ENCODE data around the gene APBA2. TPM values are rescaled to one million over a fixed set of nuclear protein-coding genes. Genes with fewer than 3 reads are reported as not detected.

The APBA2 gene
- polyA plus RNA-seq, 1 donor (not counting 4 experiments of a cell fraction or from before 2014, with no cell fraction given) = 5.5 TPM

GRCh38 chr15:28876845-28877185 is 9.0 kb upstream of the APBA2 start:
- no peak for DNase-seq (ENCODE audit: low read depth, low spot score)
- no peak overlapping the region for H3K27ac ChIP-seq (ENCODE audit: control insufficient read depth, insufficient read depth, low read length)
- H3K9me1 ChIP-seq (ENCODE audit: control insufficient read depth, extremely low read depth, insufficient read depth, low read length) = no peaks in the 10 kb centered on the region
- H2AFZ ChIP-seq (ENCODE audit: control insufficient read depth, low read length) = no peak overlapping the region
- no peaks in the 10 kb centered on the region for H3K9me3 ChIP-seq (ENCODE audit: control insufficient read depth, low read depth, low read length)
- FAIRE-seq = no peak
- no peak for TF ChIP-seq CTCF (optimal IDR thresholded peaks at IDR 0.05 in 1 of 3, IDR thresholded peaks at IDR 0.05 in 1 of 3, conservative IDR thresholded peaks at IDR 0.05 in 1 of 3; ENCODE audit: extremely low read depth in 1 of 3, insufficient read depth in 2 of 3, low read length in 3 of 3)
- no peaks in the 10 kb centered on the region for H3K36me3 ChIP-seq (ENCODE audit: control insufficient read depth in 2 of 2, extremely low read depth in 1 of 2, insufficient read depth in 2 of 2, low read length in 2 of 2)
- H3K4me2 ChIP-seq (ENCODE audit: control insufficient read depth, extremely low read depth, insufficient read depth, low read depth, low read length) = no peak overlapping the region
- no peaks in the 10 kb centered on the region for H3K79me2 ChIP-seq (ENCODE audit: control insufficient read depth, insufficient read depth, low read length)
- no peak overlapping the region for H3K9ac ChIP-seq (ENCODE audit: control insufficient read depth, extremely low read depth, insufficient read depth, low read length)
- no peaks in the 10 kb centered on the region for H3K4me1 ChIP-seq (ENCODE audit: control insufficient read depth, extremely low read depth, insufficient read depth, low read length)
- dilution Hi-C loops (cut with MboI; ENCODE audit: extremely low pct_ligation_motif_present, low sequenced_read_pairs) = no loop called here
- no peaks in the 10 kb centered on the region for H3K27me3 ChIP-seq (ENCODE audit: control insufficient read depth, extremely low read depth, insufficient read depth, low read length)
- no peaks in the 10 kb centered on the region for H4K20me1 ChIP-seq (ENCODE audit: control insufficient read depth, extremely low read depth, insufficient read depth, low read length)
- H3K4me3 ChIP-seq (ENCODE audit: control insufficient read depth in 2 of 3, extremely low read depth in 1 of 3, insufficient read depth in 2 of 3, low read depth in 1 of 3, low read length in 3 of 3) = no peak overlapping the region

- H3K9ac ChIP-seq (ENCODE audit: control insufficient read depth, extremely low read depth, insufficient read depth, low read length) = no peak overlapping the region
- H3K27ac ChIP-seq (ENCODE audit: control insufficient read depth, insufficient read depth, low read length) = no peak overlapping the region
- H3K27me3 ChIP-seq (ENCODE audit: control insufficient read depth, extremely low read depth, insufficient read depth, low read length) = no peaks in the 10 kb centered on the region
- no peaks in the 10 kb centered on the region for H3K9me1 ChIP-seq (ENCODE audit: control insufficient read depth, extremely low read depth, insufficient read depth, low read length)
- H3K36me3 ChIP-seq (ENCODE audit: control insufficient read depth in 2 of 2, extremely low read depth in 1 of 2, insufficient read depth in 2 of 2, low read length in 2 of 2) = no peaks in the 10 kb centered on the region
- H2AFZ ChIP-seq (ENCODE audit: control insufficient read depth, low read length) = no peak overlapping the region
- H3K4me3 ChIP-seq (ENCODE audit: control insufficient read depth in 2 of 3, extremely low read depth in 1 of 3, insufficient read depth in 2 of 3, low read depth in 1 of 3, low read length in 3 of 3) = no peak overlapping the region
- DNase-seq (ENCODE audit: low read depth, low spot score) (no peak), FAIRE-seq (no peak)
- TF ChIP-seq EZH2 (IDR thresholded peaks at IDR 0.05; ENCODE audit: low read length) (no peak), CTCF (optimal IDR thresholded peaks at IDR 0.05 in 1 of 3, IDR thresholded peaks at IDR 0.05 in 1 of 3, conservative IDR thresholded peaks at IDR 0.05 in 1 of 3; ENCODE audit: extremely low read depth in 1 of 3, insufficient read depth in 2 of 3, low read length in 3 of 3) (no peak)
- H3K4me2 ChIP-seq (ENCODE audit: control insufficient read depth, extremely low read depth, insufficient read depth, low read depth, low read length) = no peak overlapping the region
- no peaks in the 10 kb centered on the region for H4K20me1 ChIP-seq (ENCODE audit: control insufficient read depth, extremely low read depth, insufficient read depth, low read length)
- H3K4me1 ChIP-seq (ENCODE audit: control insufficient read depth, extremely low read depth, insufficient read depth, low read length) = no peaks in the 10 kb centered on the region
- H3K79me2 ChIP-seq (ENCODE audit: control insufficient read depth, insufficient read depth, low read length) = no peaks in the 10 kb centered on the region
- no peaks in the 10 kb centered on the region for H3K9me3 ChIP-seq (ENCODE audit: control insufficient read depth, low read depth, low read length)
- dilution Hi-C loops (cut with MboI; ENCODE audit: extremely low pct_ligation_motif_present, low sequenced_read_pairs) = no loop called here
These were observed 7.6 kb upstream of the APBA2 start for GRCh38 chr15:28878209-28878608.
